ENCODE measurements around the gene FCAMR. TPM values are rescaled to one million over a fixed set of nuclear protein-coding genes. Genes with fewer than 3 reads are reported as not detected.

The FCAMR gene
- total and polyA plus RNA-seq, 2 of the 4 experiments (the other 2 are of a cell fraction), result not detected

DNA sequence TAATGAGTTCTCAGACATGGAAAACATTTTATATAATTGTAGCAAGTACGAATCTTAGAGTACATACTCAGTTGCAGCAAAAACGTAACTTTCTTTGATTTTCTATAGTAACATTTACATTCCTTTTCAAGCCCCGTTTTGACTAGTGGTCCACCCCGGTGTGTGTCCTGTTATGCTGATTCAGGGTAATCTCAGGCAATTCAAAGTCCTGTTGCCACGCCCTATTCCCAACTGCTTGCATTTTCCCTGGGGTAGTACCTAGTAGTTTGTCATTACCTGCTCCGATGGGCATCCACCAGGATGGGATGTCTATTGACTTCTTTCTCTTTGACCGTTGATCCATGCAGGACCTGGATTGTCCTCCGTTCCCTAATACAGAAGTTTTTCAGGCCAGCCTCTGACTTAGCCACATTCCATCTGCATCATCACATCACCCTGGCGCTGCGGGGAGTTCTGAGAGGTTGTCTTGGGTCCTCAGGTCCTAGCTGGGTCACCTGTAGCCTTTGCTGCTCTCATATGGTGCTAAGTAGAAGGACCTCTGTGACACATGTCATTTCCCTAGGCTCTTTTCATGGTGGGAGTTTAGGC, 15.0 kb upstream of the FCAMR start:
- Histone ChIP-seq H3K9me3 (ENCODE audit: control insufficient read depth, insufficient read depth, low read length) (peaks cover 3% of the 10 kb centered on the region; the same call in 1 of the 2 replicates), H4K5ac (ENCODE audit: low read depth, low read length) (no peak overlapping the region), H3K56ac (ENCODE audit: extremely low read depth, insufficient read depth, low read length) (no peak overlapping the region), H3K18ac (ENCODE audit: low read depth, low read length) (no peak overlapping the region), H3K14ac (replicated peaks; ENCODE audit: low read depth, low read length) (no peak overlapping the region), H3K23ac (ENCODE audit: low read depth, low read length) (no peak overlapping the region), H2BK15ac (ENCODE audit: low read depth, low read length) (no peak overlapping the region), H4K8ac (ENCODE audit: low read depth in 2 of 2, low read length in 2 of 2) (no peak overlapping the region), H2AFZ (replicated peaks; ENCODE audit: low read length, poor library complexity) (no peak overlapping the region), H4K91ac (ENCODE audit: insufficient read depth, low read depth, low read length) (no peak overlapping the region), H3K9me1 (ENCODE audit: insufficient read depth, low read length) (no peaks in the 10 kb centered on the region), H3K4me3 (ENCODE audit: insufficient read depth, low read depth, low read length) (no peak overlapping the region), H3K79me1 (ENCODE audit: low read depth in 1 of 2, low read length in 2 of 2) (no peaks in the 10 kb centered on the region), H3K9ac (ENCODE audit: low read depth, low read length) (no peak overlapping the region), H4K20me1 (ENCODE audit: insufficient read depth, low read length) (no peaks in the 10 kb centered on the region), H3K4ac (ENCODE audit: low read depth, low read length) (no peak overlapping the region), H2AK5ac (ENCODE audit: low read depth, low read length) (no peak overlapping the region), H3K36me3 (ENCODE audit: control insufficient read depth, insufficient read depth, low read length) (no peaks in the 10 kb centered on the region), H3K27me3 (ENCODE audit: control insufficient read depth, insufficient read depth, low read length) (peaks cover 43% of the 10 kb centered on the region), H2BK5ac (ENCODE audit: low read depth, low read length, poor library complexity, severe bottlenecking) (no peak overlapping the region), H3K27ac (ENCODE audit: insufficient read depth, low read length) (no peak overlapping the region), H2AK9ac (replicated peaks; ENCODE audit: low read depth, low read length, poor library complexity) (no peak overlapping the region), H3K4me2 (ENCODE audit: low read depth, low read length) (no peak overlapping the region), H2BK120ac (ENCODE audit: low read depth, low read length) (no peak overlapping the region), H3K4me1 (ENCODE audit: control insufficient read depth, insufficient read depth, low read length) (no peaks in the 10 kb centered on the region), H2BK20ac (ENCODE audit: low read depth, low read length) (no peak overlapping the region)
- TF ChIP-seq MAFK (IDR thresholded peaks at IDR 0.05; ENCODE audit: low read depth, low read length) (peak; percentile 33; the same call in 1 of the 2 replicates), FOS (IDR thresholded peaks at IDR 0.05; ENCODE audit: low read depth, low read length) (no peak)
- POLR2A ChIA-PET (ENCODE audit: unreplicated experiment), result interaction anchor here (0.6 kb wide), 1 partner anchor 383 kb away, joined by 4 read pairs; no protein-coding TSS in a partner anchor
- in situ Hi-C loops (cut with MboI; ENCODE audit: low sequenced_read_pairs) (no loop called here), intact Hi-C loops (cut with micrococcal nuclease) (loop anchor here (10.0 kb wide), 3 partner anchors 250 to 510 kb away; partner anchors contain the start of genes DYRK3 and IKBKE), dilution Hi-C loops (cut with HindIII; ENCODE audit: low sequenced_read_pairs, unreplicated experiment) (no loop called here)
- CTCF ChIA-PET, result no interaction called here
- ATAC-seq (ENCODE audit: low read depth) (no peak), DNase-seq (no peak)
- BruUV-seq (replicated peaks), result no TSS peak
- WGBS, 2 experiments (ENCODE audit: extremely low coverage in 2 of 2, insufficient read length in 1 of 2), result no CpG with 5 or more reads among the region's 10 CpGs

Measured in IMR-90 (cell line).